OCI-LY1 (cell line): ENCODE results near the gene CASQ2.

Experiments used
- H2AFZ ChIP-seq: fragments of 200-600 bp; sonication (generic), shearing (Covaris generic); 2 replicates; pipeline ENCODE4 v1.6.0; 2014; ENCODE audit warnings: antibody characterized with exemption, mild to moderate bottlenecking, low read length
- H3F3A ChIP-seq: fragments of 200-600 bp; sonication (generic), shearing (Covaris generic); 2 replicates; pipeline ENCODE4 v1.6.0; 2014; ENCODE audit warnings: mild to moderate bottlenecking, antibody characterized with exemption, low read length, moderate library complexity; ENCODE audit not compliant: insufficient read depth
- H3K27ac ChIP-seq: fragments of 200-600 bp; sonication (generic); 2 replicates; pipeline ENCODE4 v1.5.1; 2014; ENCODE audit warnings: low read length, mixed run types, mild to moderate bottlenecking, low read depth; ENCODE audit not compliant: poor library complexity, severe bottlenecking
- H3K27me3 ChIP-seq: fragments of 200-600 bp; sonication (generic); 2 replicates; pipeline ENCODE4 v1.6.0; 2014; ENCODE audit warnings: antibody characterized with exemption, mild to moderate bottlenecking, low read length, moderate library complexity; ENCODE audit not compliant: insufficient read depth
- H3K36me3 ChIP-seq: fragments of 200-600 bp; sonication (generic); 2 replicates; pipeline ENCODE4 v1.6.1; 2014; ENCODE audit warnings: mild to moderate bottlenecking, antibody characterized with exemption, low read length, moderate library complexity, mixed read lengths; ENCODE audit not compliant: insufficient read depth
- H3K4me1 ChIP-seq: fragments of 200-600 bp; sonication (generic); 2 replicates; pipeline ENCODE4 v1.5.1; 2014; ENCODE audit warnings: mild to moderate bottlenecking, low read length, moderate library complexity; ENCODE audit not compliant: insufficient read depth, severe bottlenecking
- H3K4me2 ChIP-seq: fragments of 200-600 bp; sonication (generic), shearing (Covaris generic); 2 replicates; pipeline ENCODE4 v1.6.1; 2014; ENCODE audit warnings: low read length
- H3K4me3 ChIP-seq: fragments of 200-600 bp; sonication (generic); 2 replicates; pipeline ENCODE4 v1.5.1; 2014; ENCODE audit warnings: low read length, low read depth, mild to moderate bottlenecking, mixed read lengths; ENCODE audit not compliant: poor library complexity, severe bottlenecking
- H3K79me2 ChIP-seq: fragments of 200-600 bp; shearing (Covaris generic); 2 replicates; pipeline ENCODE4 v1.6.1; 2016; ENCODE audit warnings: mixed run types, low read length, mixed read lengths; ENCODE audit not compliant: insufficient read depth
- H3K9ac ChIP-seq: fragments of 200-600 bp; sonication (generic), shearing (Covaris generic); 2 replicates; pipeline ENCODE4 v1.6.1; 2014; ENCODE audit warnings: mild to moderate bottlenecking, low read length, mixed read lengths
- H3K9me2 ChIP-seq: fragments of 200-600 bp; sonication (generic), shearing (Covaris generic); 2 replicates; pipeline ENCODE4 v1.6.1; 2014; ENCODE audit warnings: low read depth, mild to moderate bottlenecking, low read length, mixed read lengths
- H3K9me3 ChIP-seq: fragments of 200-600 bp; shearing (Covaris generic); 2 replicates; pipeline ENCODE4 v1.6.1; 2014; ENCODE audit warnings: low read length, mixed read lengths
- H4K20me1 ChIP-seq: fragments of 200-600 bp; sonication (generic), shearing (Covaris generic); 2 replicates; pipeline ENCODE4 v1.6.0; 2016; ENCODE audit warnings: mild to moderate bottlenecking, low read length; ENCODE audit not compliant: insufficient read depth
- EZH2 ChIP-seq: fragments of 200-600 bp; sonication (generic), shearing (Covaris generic); IDR thresholded peaks from 2 replicates; pipeline ENCODE4 v1.8.0; 2017; ENCODE audit warnings: borderline replicate concordance, mixed run types, mild to moderate bottlenecking, antibody characterized with exemption, low read length, moderate library complexity, mixed read lengths
- TF ChIP-seq, protein P1 (sequence below): fragments of 200-600 bp; sonication (generic), shearing (Covaris generic); IDR thresholded peaks from 2 replicates; pipeline ENCODE4 v1.5.1; 2017; ENCODE audit warnings: mild to moderate bottlenecking, antibody characterized with exemption, low read length, moderate library complexity, mixed read lengths

CASQ2 gene

DNA sequence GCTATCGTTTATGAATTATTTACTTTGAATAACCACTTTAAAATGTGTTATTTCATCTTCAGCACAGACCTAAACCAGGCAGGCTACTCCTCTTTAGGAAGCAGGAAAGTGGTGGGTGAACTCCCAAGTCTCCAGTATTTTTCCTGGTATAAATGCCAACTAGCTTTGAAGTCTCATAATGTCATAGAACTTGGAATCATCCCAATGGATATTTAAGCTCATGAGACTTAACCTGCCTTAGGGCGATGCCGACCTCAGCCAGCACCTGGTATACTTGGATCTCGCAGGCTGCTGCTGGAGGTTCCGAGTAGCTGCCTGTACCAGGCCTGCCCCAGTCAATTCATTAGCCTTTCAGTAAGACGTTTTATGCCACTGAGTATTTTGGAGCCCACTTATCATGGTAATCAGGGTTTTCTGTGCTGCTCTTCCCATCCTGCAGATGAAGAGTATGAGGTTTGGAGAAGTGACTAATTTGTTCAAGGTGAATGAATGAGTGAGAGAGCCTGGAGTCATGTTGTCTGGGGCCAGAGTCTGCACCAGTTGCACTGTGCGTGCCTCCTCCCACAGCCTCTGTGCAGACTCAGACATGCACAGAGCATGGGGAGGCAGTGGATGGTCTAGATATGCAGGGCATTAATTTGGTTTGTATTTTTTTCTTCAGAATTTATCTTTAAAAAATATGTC, 91.9 kb downstream of the CASQ2 start:
- H3K36me3 ChIP-seq: no peaks in the 10 kb centered on the region
- H3K4me2 ChIP-seq: no peak overlapping the region
- no peaks in the 10 kb centered on the region for H3K9me2 ChIP-seq
- no peak overlapping the region for H2AFZ ChIP-seq
- no peaks in the 10 kb centered on the region for H3F3A ChIP-seq
- no peak overlapping the region for H3K27ac ChIP-seq
- no peaks in the 10 kb centered on the region for H4K20me1 ChIP-seq
- no peaks in the 10 kb centered on the region for H3K4me1 ChIP-seq
- TF ChIP-seq EZH2: no peak
- TF ChIP-seq, protein P1, sequence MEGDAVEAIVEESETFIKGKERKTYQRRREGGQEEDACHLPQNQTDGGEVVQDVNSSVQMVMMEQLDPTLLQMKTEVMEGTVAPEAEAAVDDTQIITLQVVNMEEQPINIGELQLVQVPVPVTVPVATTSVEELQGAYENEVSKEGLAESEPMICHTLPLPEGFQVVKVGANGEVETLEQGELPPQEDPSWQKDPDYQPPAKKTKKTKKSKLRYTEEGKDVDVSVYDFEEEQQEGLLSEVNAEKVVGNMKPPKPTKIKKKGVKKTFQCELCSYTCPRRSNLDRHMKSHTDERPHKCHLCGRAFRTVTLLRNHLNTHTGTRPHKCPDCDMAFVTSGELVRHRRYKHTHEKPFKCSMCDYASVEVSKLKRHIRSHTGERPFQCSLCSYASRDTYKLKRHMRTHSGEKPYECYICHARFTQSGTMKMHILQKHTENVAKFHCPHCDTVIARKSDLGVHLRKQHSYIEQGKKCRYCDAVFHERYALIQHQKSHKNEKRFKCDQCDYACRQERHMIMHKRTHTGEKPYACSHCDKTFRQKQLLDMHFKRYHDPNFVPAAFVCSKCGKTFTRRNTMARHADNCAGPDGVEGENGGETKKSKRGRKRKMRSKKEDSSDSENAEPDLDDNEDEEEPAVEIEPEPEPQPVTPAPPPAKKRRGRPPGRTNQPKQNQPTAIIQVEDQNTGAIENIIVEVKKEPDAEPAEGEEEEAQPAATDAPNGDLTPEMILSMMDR: no peak
- H3K9me3 ChIP-seq: no peaks in the 10 kb centered on the region
- no peak overlapping the region for H3K4me3 ChIP-seq
- H3K9ac ChIP-seq: no peak overlapping the region
- no peaks in the 10 kb centered on the region for H3K79me2 ChIP-seq
- no peaks in the 10 kb centered on the region for H3K27me3 ChIP-seq

DNA sequence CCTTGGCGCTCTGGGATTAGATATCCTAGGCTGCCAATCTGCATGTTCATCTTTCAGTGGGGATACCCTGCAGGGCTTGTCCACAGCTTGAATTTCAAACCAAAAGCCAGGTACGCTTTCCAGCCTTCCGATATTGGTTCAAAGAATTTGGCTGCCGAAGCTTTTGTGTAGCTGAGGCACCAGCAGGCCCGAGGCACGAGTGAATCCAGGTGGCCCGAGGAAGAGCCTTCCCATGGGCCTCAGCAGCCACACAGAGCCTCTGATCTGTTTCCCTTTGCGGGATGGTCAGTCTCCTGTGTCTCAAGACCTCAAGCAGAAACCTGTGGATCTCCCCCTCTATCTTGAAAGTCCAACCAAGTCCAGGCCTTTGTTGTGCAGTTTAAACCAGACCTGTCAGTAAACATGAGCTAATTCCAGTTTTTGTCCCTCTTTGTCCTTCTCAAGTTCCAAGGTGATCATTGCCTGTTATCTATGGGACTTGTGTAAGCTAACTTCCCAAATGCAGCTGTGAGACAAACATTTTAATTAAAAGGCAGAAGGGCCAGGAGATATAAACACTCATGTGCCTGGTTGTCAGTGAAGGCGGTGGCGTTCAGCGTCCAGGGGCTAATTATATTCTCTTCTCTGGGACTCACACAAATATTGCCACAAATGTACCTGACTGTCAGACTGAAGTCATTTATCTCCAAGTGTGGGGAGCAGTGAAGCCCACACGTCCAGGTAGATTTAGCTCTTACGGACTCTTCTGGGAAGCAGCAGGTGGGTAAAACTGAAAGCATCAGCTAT, 96.1 kb downstream of the CASQ2 start:
- Histone ChIP-seq H3K4me3 (no peak overlapping the region), H3K79me2 (no peaks in the 10 kb centered on the region), H3K27ac (no peak overlapping the region), H3K27me3 (no peaks in the 10 kb centered on the region), H4K20me1 (no peaks in the 10 kb centered on the region), H3K9me2 (no peaks in the 10 kb centered on the region), H3K36me3 (no peaks in the 10 kb centered on the region), H3F3A (no peaks in the 10 kb centered on the region), H3K9me3 (no peaks in the 10 kb centered on the region), H3K4me1 (no peaks in the 10 kb centered on the region), H3K9ac (no peak overlapping the region), H3K4me2 (no peak overlapping the region), H2AFZ (no peak overlapping the region)
- TF ChIP-seq, protein P1: no peak
- no peak for TF ChIP-seq EZH2

DNA sequence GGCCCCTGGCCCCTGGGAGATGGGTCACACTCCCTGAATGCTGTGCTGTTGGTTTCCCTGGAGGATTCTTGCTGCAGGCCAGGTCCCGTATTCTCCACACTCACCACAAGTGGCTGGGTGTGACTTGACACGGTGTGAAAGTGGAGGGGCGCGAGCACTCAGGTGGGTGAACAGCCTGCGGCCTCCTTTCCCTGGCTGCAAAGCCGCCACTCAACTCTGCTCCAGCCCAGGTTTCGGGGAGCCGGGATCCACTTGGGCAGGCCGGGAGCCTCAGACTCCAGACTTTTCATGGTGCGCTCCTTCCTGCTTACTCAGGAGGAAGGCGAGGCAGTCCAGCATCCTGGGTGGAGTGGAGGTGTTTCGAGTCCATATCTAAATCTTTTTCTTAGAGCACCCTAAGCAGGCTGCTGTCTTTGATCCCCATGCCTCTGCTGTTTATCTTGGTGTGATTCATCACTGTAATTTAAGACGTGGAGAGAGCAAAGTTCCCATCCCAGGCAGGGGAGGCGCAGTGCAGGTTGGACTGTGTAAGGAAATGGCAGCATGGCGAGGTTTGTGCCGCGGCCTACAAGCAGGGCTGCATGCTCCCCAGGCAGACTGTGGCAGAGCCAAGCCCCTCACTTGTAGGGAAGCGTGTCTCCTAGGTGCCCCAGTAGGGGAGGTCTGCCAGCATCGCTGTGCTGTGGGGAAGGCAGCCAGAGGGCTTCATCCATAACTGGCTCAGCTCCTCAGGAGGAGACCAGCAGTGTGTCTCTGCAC, 97.2 kb downstream of the CASQ2 start:
- no peaks in the 10 kb centered on the region for H3F3A ChIP-seq
- no peak overlapping the region for H2AFZ ChIP-seq
- no peaks in the 10 kb centered on the region for H4K20me1 ChIP-seq
- no peaks in the 10 kb centered on the region for H3K36me3 ChIP-seq
- no peaks in the 10 kb centered on the region for H3K79me2 ChIP-seq
- no peaks in the 10 kb centered on the region for H3K9me3 ChIP-seq
- no peak overlapping the region for H3K9ac ChIP-seq
- no peaks in the 10 kb centered on the region for H3K27me3 ChIP-seq
- H3K4me3 ChIP-seq: no peak overlapping the region
- H3K27ac ChIP-seq: no peak overlapping the region
- H3K4me1 ChIP-seq: no peaks in the 10 kb centered on the region
- H3K9me2 ChIP-seq: no peaks in the 10 kb centered on the region
- no peak for TF ChIP-seq EZH2
- TF ChIP-seq, protein P1: no peak
- H3K4me2 ChIP-seq: no peak overlapping the region
